Renal pelvis (tissue), 4 donors: ENCODE results near the gene ABL2. TPM values are rescaled to one million over a fixed set of nuclear protein-coding genes. Genes with fewer than 3 reads are reported as not detected.
"Not testable (repeated sequence)": the region's sequence is repeated elsewhere in the genome, so short reads cannot be mapped to it uniquely, and the experiment has no call there.

Source experiments
- DNase-seq: peaks from one replicate; pipeline ENCODE4 v3.0.0-alpha.2; 2013
- polyA plus RNA-seq, 3 donors: library from polyadenylated mRNA; unstranded; fragments of 120-200 nt; gene quantifications; one replicate each; pipeline ENCODE4 v1.2.1, GENCODE V29; 2013; ENCODE audit not compliant: insufficient read length in 3 of 3

The ABL2 gene
- polyA plus RNA-seq, 3 donors = 8.3 to 13.0 (median 12.6) TPM

GRCh38 chr1:179137617-179138255 lies 91.7 kb downstream of the ABL2 start:
- DNase-seq = no peak

DNA sequence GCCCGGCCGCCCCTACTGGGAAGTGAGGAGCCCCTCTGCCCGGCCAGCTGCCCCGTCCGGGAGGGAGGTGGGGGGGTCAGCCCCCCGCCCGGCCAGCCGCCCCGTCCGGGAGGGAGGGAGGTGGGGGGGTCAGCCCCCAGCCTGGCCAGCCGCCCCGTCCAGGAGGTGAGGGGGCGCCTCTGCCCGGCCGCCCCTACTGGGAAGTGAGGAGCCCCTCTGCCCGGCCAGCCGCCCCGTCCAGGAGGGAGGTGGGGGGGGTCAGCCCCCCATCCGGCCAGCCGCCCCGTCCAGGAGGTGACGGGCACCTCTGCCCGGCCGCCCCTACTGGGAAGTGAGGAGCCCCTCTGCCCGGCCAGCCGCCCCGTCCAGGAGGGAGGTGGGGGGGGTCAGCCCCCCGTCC lies 93.8 kb downstream of the ABL2 start:
- not testable (repeated sequence) for DNase-seq

DNA sequence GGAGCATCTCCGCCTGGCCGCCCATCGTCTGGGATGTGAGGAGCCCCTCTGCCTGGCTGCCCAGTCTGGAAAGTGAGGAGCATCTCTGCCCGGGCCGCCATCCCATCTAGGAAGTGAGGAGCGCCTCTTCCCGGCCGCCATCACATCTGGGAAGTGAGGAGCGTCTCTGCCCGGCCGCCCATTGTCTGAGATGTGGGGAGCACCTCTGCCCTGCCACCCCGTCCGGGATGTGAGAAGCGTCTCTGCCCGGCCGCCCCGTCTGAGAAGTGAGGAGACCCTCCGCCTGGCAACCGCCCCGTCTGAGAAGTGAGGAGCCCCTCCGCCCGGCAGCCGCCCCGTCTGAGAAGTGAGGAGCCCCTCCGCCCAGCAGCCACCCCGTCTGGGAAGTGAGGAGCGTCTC lies 94.3 kb downstream of the ABL2 start:
- not testable (repeated sequence) for DNase-seq

DNA sequence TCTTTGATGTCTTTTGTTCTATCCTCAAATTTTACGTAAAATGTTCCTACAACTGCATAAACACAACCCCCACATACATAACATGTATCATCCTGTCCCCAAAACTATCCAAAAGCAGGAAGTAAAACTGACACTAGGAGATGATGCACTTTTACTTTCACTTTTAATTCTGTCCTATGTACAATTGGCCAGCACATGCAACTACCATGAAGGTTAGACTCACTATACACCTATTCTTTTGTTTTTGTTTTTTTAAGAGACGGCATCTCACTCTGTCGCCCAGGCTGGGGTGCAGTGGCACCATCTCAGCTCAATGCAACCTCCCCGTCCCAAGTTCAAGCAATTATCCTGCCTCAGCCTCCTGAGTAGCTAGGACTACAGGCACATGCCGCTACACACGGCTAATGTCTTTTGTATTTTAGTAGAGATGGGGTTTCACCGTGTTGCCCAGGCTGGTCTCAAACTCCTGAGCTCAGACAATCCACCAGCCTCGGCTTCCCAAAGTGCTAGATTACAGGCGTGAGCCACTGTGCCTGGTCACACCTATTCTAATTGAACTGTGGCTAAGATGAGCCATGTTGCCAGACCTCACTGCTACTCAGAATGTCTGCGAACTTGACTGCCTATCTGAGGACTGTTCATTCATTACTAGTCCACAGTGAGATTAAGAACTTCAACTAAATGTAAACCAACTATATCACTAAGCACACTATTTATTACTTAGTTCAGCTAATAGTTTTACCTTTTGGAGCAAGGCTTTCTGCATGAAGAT lies 99.6 kb downstream of the ABL2 start:
- DNase-seq = peak; percentile 14

GRCh38 chr1:179128520-179128919 lies 101.0 kb downstream of the ABL2 start:
- no peak for DNase-seq

DNA sequence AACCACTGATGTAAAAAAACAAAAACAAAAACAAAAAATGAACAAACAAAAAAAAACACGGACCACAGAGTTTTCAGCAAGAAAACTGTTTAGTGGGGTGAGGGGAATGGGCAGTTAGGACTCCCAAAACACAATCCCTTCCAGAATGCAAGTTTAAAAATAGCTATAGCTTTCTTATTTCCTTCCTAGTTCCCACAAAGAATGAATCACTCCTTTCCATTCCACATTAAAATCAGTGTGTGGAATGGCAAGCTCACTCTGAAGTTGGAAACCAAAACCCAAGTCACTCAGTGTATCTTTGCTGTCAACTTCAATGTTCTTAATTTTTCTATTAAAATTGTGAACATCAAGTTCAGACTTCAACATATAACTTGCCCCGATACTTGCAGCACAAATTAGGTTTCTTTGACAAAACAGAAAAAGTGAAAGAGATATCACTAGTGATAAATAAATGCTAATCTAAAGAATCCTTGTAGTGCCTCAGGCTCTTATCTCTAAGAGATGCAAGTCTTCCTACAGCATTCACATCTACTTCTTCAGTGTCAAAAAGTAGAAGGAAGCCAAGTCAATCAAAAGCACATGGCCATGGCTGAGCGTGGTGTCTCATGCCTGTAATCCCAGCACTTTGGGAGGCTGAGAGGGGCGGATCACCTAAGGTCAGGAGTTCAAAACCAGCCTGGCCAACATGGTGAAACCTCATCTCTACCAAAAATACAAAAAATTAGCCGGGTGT lies 102.1 kb downstream of the ABL2 start:
- DNase-seq = no peak

- DNase-seq = no peak
Measured at GRCh38 chr1:179126338-179127060, 103.0 kb downstream of the ABL2 start.

- no peak for DNase-seq
Measured at GRCh38 chr1:179124873-179125272, 104.6 kb downstream of the ABL2 start.

DNA sequence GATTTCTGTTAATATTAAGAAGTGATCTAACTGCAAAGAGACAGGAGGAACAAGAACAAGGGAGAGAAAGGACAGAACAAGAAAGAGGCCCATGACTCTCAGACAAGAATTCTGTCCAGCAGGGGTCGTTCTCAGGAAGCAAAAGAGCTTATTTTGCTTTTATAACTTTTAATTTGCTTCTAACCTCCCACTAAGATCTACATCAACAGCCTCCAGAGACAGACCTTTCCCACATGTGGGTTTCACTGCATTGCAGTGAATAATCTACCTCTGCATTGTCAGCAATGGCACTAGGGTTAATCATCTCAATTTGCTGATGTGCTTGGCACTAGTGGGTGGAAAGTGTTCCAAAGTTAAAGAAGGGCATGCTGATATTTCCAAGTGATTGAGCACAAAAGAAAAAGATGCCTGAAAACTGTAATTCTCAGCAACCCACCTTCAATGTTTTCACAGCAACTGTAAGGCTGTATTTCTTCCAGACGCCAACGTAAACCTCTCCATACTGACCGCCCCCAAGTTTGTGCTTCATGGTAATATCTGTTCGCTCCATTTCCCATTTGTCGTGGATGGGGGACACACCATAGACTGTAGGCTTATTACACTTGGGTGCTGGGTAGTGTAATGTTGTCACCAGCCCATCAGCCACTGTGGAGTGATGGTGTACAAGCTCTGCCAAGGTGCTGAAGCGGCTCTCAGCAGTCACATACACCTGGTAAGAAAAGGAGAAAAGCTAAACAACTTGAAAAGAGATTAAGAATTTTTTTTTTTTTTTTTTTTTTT lies 108.1 kb downstream of the ABL2 start:
- DNase-seq = peak; percentile 45

DNA sequence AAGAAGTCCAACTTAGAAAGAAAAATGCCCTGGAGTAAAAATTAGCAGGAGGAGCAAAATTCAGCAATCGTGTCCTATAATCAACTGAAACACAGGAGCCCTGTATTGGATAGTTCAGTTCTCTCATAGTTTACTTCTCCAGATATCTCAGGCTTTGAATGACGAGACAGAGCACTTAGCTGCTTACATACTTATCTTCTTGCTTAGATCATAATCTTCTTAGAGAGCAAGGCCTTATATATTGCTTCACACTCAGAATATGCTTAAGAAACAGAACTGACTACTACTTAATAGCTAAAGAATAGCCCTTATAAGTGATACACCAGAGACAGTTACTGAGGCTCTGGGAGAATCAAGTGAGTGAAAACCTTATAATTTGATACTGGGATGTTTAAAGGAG lies 108.7 kb downstream of the ABL2 start:
- no peak for DNase-seq

DNA sequence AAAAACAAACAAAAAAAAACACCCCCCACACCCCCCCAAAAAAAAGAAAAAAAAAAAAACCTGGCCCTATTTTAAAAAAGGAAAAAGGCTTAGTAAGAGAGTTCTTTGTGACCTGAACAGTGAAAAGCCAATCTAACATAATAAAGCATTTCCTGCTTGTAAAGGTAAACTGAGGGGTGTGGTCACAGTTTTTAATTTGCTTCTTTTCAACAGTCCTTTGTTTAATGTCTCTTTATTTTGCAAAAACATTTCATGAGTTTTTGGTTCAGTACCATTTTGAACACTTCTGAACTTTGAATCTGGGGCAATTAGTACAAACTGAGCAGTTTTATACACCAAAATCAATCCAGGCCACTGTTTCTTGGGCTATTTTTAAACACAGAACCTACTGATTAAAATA lies 110.0 kb downstream of the ABL2 start:
- no peak for DNase-seq

DNA sequence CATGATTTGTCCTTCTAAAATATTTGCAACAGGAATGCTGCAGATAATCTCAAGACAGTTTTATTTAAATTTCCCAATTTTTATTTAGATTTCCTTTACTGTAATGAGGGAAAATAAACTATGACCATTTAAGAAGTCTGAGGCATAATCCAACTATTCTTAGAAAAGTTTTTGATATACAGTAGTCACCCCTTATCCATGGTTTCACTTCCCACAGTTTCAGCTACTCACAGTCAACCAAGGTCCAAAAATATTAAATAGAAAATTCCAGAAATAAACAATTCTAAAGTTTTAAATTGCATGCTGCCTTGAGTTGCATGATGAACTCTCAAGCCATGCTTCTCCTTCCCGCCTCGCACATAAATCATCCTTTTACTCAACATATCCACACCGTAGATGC lies 114.3 kb downstream of the ABL2 start:
- no peak for DNase-seq

DNA sequence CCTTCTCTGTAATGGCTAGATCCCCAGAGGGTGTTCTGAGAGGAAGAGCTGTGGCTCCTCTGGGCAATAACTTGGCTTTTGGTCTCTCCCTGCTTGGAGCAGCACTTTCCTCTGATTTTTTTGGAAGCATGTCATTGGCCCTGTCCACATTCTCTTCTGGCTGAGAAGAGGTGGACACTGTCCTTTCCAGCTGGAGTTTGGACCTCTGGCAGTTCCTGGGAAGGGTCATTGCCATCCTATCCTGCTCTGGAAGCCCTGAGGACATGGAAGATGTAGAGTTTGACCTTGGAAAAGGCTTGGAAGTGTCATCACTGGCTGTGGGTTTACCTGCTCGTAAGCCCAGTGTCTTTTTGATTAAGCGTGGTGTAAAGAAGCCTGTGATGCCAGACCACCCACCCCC lies 120.8 kb downstream of the ABL2 start:
- no peak for DNase-seq

- no peak for DNase-seq
Measured at GRCh38 chr1:179107706-179108629, 121.5 kb downstream of the ABL2 start.

DNA sequence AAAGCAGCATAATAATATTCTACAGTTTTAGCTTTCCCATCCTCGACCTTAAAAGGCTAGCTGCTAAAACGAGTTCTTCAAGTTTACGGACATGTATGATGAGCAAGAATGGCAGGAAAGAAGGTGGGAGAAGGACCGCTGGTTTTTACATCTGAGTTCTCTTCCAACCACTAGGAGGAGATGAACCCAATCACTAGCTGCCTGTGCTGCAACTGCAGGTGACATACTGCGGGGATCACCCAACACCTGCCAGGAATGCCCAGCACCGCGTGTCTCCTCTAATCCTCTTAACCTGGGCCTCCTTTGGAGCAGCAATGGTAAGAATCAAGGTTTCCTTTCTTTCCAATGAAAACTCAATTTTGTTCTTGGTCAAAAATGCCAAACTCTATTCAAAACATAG lies 124.1 kb downstream of the ABL2 start:
- DNase-seq = no peak

- no peak for DNase-seq
Measured at GRCh38 chr1:179104611-179105250, 124.7 kb downstream of the ABL2 start.

DNA sequence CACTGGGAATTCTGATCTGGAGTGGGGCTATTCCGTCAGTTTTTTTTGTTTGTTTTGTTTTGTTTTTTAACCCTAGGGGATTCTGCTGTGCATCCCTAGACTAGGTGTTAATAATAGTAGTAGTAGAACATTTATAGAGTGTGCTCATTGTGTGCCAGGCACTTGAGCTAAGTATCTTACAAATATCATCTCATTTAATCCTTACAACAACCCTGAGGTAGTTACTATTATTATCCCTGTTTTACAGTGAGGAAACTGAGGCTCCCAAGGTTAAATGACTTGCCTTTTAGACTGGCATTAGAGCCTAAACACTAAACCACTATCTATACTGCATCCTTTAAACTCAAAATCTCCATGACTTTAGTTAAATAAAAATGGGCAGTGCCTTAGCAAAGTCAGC lies 125.5 kb downstream of the ABL2 start:
- DNase-seq = no peak

DNA sequence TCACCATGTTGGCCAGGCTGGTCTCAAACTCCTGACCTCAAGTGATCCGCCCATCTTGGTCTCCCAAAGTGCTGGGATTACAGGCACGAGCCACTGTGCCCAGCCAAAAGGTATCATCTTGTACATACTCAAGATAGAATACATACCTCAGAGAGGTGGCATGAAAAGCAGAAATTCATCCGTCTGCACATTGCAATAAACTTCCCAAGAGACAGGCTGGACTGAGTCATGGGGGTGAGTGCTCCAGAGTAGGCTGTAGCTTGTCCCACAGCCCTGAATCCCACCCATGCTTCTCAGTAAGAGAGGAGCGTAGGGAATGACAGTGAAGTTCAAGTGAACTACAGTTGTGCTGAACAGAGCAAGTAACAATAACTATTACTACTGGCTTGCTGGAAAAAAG lies 127.9 kb downstream of the ABL2 start:
- no peak for DNase-seq

DNA sequence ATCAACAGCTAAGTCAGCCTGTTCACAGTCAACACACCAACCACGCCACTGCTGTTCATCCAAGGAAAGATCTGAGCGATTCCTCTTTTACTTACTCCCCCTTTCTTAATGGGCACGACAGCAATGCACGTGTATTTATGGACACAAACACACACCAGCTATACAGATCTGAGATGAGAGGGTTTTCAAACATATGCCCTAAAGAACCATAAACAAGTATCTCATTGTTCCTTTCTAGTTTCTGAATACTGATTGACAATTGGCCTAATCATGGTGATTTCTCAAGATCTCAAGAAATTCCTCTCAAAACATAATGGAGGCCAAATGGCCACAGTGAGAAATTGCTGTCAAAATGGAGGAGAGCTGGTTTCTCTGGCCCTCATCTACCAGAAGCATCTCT lies 129.6 kb downstream of the ABL2 start:
- no peak for DNase-seq

DNA sequence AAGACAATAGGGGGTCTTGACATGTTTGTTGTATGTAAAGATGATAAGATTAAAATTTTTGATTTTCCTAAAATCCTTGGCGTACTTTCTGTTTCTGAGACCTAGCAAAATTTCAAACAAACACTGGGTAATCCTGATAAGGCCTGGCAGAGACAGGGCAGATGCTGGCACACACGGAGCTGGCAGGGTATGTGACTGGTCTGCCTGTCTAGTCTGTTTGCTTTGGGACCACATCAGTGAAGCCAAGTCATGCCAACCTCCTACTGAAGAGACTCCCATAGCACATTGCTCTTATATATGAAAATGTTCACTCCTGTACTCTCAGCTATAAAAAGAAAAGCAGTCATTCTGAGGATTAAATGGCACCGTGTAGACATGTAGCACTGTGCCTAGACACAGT lies 133.6 kb downstream of the ABL2 start:
- no peak for DNase-seq
